HepG2 (cell line): ENCODE results near the gene GLTPD2. TPM values are rescaled to one million over a fixed set of nuclear protein-coding genes. Genes with fewer than 3 reads are reported as not detected.
A peak's percentile ranks its signal among the peaks of the same experiment; 100 is the strongest.

Experiments used
- ASH2L ChIP-seq: fragments of 300-600, 200-600 bp; sonication (generic); IDR thresholded peaks from 2 replicates; pipeline ENCODE4 v1.7.0; 2017; ENCODE audit warnings: low read depth, mild to moderate bottlenecking, moderate library complexity, mixed read lengths, low read length; ENCODE audit not compliant: insufficient read length
- ATF7-NPFF ChIP-seq: sonication (generic); formaldehyde crosslinking; IDR thresholded peaks from 2 replicates; pipeline ENCODE4 v1.8.1; 2023; ENCODE audit warnings: mild to moderate bottlenecking, low read depth, missing genetic modification reagents, moderate library complexity
- ATM ChIP-seq: fragments of 450-650 bp; IDR thresholded peaks from 2 replicates; pipeline ENCODE4 v1.7.1; 2017; ENCODE audit warnings: mild to moderate bottlenecking, borderline replicate concordance
- ATRX ChIP-seq: sonication (generic); formaldehyde crosslinking; IDR thresholded peaks from 2 replicates; pipeline ENCODE4 v1.4.0; 2020; ENCODE audit warnings: missing genetic modification reagents, borderline replicate concordance
- CBX2 ChIP-seq, 2 experiments: fragments of 200-600 bp in 1 of 2; sonication (generic); formaldehyde crosslinking in 1 of 2; IDR thresholded peaks; 2 replicates each; pipeline versions ENCODE4 v1.7.0 to v1.8.1; 2018 to 2022; ENCODE audit warnings: low read depth in 2 of 2, low read length in 1 of 2, mild to moderate bottlenecking in 1 of 2, missing genetic modification reagents in 1 of 2
- GLMP ChIP-seq: sonication (generic); formaldehyde crosslinking; IDR thresholded peaks from 2 replicates; pipeline ENCODE4 v1.9.0; 2021; ENCODE audit warnings: missing genetic modification reagents, mild to moderate bottlenecking, borderline replicate concordance
- GPN1 ChIP-seq: sonication (generic); formaldehyde crosslinking; IDR thresholded peaks from 2 replicates; pipeline ENCODE4 v1.5.1; 2020; ENCODE audit warnings: missing genetic modification reagents, borderline replicate concordance
- HNRNPK ChIP-seq: fragments of 200-400 bp; formaldehyde crosslinking; IDR thresholded peaks from 2 replicates; pipeline ENCODE4 v1.6.1; 2018; ENCODE audit warnings: low read length, low read depth, moderate library complexity, mild to moderate bottlenecking; ENCODE audit not compliant: poor library complexity, severe bottlenecking
- KLF11 ChIP-seq: IDR thresholded peaks from 2 replicates; pipeline ENCODE4 v1.6.1; 2016; ENCODE audit warnings: missing compliant biosample characterization
- MIXL1 ChIP-seq: IDR thresholded peaks from 2 replicates; pipeline ENCODE4 v1.6.1; 2016
- NFE2L2 ChIP-seq: fragments of 150-350 bp; IDR thresholded peaks from 2 replicates; pipeline ENCODE4 v1.6.1; 2014; ENCODE audit warnings: low read length
- NFKB2 ChIP-seq: sonication (generic); formaldehyde crosslinking; IDR thresholded peaks from 2 replicates; pipeline ENCODE4 v1.4.0; 2020; ENCODE audit warnings: missing genetic modification reagents, borderline replicate concordance
- ZBTB7A ChIP-seq: sonication (generic); formaldehyde crosslinking; IDR thresholded peaks from 2 replicates; pipeline ENCODE4 v1.8.0; 2022; ENCODE audit warnings: mild to moderate bottlenecking, missing genetic modification reagents
- ZNF232 ChIP-seq: sonication (generic); formaldehyde crosslinking; IDR thresholded peaks from 2 replicates; pipeline ENCODE4 v1.4.0; 2020; ENCODE audit warnings: missing genetic modification reagents, borderline replicate concordance
- ZNF335 ChIP-seq: sonication (generic); formaldehyde crosslinking; IDR thresholded peaks from 2 replicates; pipeline ENCODE4 v1.4.0; 2020; ENCODE audit warnings: missing genetic modification reagents
- ZNF382 ChIP-seq: sonication (generic); formaldehyde crosslinking; IDR thresholded peaks from 2 replicates; pipeline ENCODE4 v1.5.0; 2020; ENCODE audit warnings: missing genetic modification reagents, mild to moderate bottlenecking, borderline replicate concordance
- ZNF547 ChIP-seq: sonication (generic); formaldehyde crosslinking; IDR thresholded peaks from 2 replicates; pipeline ENCODE4 v1.5.1; 2020; ENCODE audit warnings: mild to moderate bottlenecking, missing genetic modification reagents
- ZNF747 ChIP-seq: sonication (generic); formaldehyde crosslinking; IDR thresholded peaks from 2 replicates; pipeline ENCODE4 v1.8.1; 2023; ENCODE audit warnings: missing genetic modification reagents, mild to moderate bottlenecking, borderline replicate concordance
- ZUFSP ChIP-seq: sonication (generic); formaldehyde crosslinking; IDR thresholded peaks from 2 replicates; pipeline ENCODE4 v1.9.0; 2021; ENCODE audit warnings: missing genetic modification reagents, mild to moderate bottlenecking, borderline replicate concordance
- polyA plus RNA-seq, 8 experiments: library from polyadenylated mRNA; depleted of rRNA in 3 of 8; stranded (reverse) in 7 of 8; unstranded in 1 of 8; fragments of >200 nt; fragmentation: Illumina TruSeq in 4 of 8; extraction: Trizol in 4 of 8; gene quantifications; 2 replicates each; pipeline versions ENCODE4 v1.2.1 to v1.2.3, GENCODE V29; 2011 to 2016; ENCODE audit warnings: low read depth in 4 of 8, missing spikeins in 1 of 8, mixed read lengths in 1 of 8; ENCODE audit not compliant: insufficient read depth in 1 of 8
- total RNA-seq, 5 experiments: library from RNA; depleted of rRNA; stranded (reverse); fragments of >200 nt; fragmentation: Illumina TruSeq; extraction: Trizol; gene quantifications; 2 replicates each; pipeline ENCODE4 v1.2.3, GENCODE V29; 2016; ENCODE audit warnings: low read depth in 1 of 5
- TF ChIP-seq, protein P1 (sequence below): sonication (generic); formaldehyde crosslinking; IDR thresholded peaks from 2 replicates; pipeline ENCODE4 v1.5.1; 2020; ENCODE audit warnings: missing genetic modification reagents, mild to moderate bottlenecking, borderline replicate concordance
- TF ChIP-seq, protein P2 (sequence below): sonication (generic); formaldehyde crosslinking; IDR thresholded peaks from 2 replicates; pipeline ENCODE4 v1.5.0; 2020; ENCODE audit warnings: missing genetic modification reagents
- TF ChIP-seq, protein P3 (sequence below): sonication (generic); formaldehyde crosslinking; IDR thresholded peaks from 2 replicates; pipeline ENCODE4 v1.5.1; 2020; ENCODE audit warnings: missing genetic modification reagents, mild to moderate bottlenecking, borderline replicate concordance

Gene GLTPD2
- total and polyA plus RNA-seq, 2 of the 13 experiments (the other 11 are each of a cell fraction or from before 2014, with no cell fraction given) = 7.5 to 12.9 TPM

GRCh38 chr17:4771519-4772234 is 17.1 kb upstream of the GLTPD2 start, which contains the start of gene TM4SF5 (continued):
- TF ChIP-seq CBX2 (IDR thresholded peaks at IDR 0.05; ENCODE audit: low read depth, low read length) (no peak), CBX2 (CRISPR knock-in tag; IDR thresholded peaks at IDR 0.05; ENCODE audit: low read depth) (no peak), ZNF547 (CRISPR knock-in tag) (no peak), ZBTB7A (CRISPR knock-in tag) (peak; percentile 61; the same call in 1 of the 2 replicates), GLMP (CRISPR knock-in tag) (no peak), ZNF232 (CRISPR knock-in tag) (peak; percentile 68; the same call in 1 of the 2 replicates), ASH2L (no peak), HNRNPK (no peak), NFKB2 (peak; percentile 69; the same call in 1 of the 2 replicates), ZNF335 (CRISPR knock-in tag) (peak; percentile 76), NFE2L2 (no peak), KLF11 (CRISPR knock-in tag) (peak; percentile 88; the same call in 1 of the 2 replicates), ATRX (CRISPR knock-in tag) (no peak), MIXL1 (CRISPR knock-in tag) (peak; percentile 83), GPN1 (CRISPR knock-in tag) (no peak), ZNF747 (peak; percentile 59; the same call in 1 of the 2 replicates), ATF7-NPFF (no peak; the same call in 1 of the 2 replicates), ATM (no peak), ZUFSP (CRISPR knock-in tag) (no peak), ZNF382 (CRISPR knock-in tag) (no peak)
- TF ChIP-seq, protein P1, sequence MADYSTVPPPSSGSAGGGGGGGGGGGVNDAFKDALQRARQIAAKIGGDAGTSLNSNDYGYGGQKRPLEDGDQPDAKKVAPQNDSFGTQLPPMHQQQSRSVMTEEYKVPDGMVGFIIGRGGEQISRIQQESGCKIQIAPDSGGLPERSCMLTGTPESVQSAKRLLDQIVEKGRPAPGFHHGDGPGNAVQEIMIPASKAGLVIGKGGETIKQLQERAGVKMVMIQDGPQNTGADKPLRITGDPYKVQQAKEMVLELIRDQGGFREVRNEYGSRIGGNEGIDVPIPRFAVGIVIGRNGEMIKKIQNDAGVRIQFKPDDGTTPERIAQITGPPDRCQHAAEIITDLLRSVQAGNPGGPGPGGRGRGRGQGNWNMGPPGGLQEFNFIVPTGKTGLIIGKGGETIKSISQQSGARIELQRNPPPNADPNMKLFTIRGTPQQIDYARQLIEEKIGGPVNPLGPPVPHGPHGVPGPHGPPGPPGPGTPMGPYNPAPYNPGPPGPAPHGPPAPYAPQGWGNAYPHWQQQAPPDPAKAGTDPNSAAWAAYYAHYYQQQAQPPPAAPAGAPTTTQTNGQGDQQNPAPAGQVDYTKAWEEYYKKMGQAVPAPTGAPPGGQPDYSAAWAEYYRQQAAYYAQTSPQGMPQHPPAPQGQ (CRISPR knock-in tag) = no peak
- TF ChIP-seq, protein P2, sequence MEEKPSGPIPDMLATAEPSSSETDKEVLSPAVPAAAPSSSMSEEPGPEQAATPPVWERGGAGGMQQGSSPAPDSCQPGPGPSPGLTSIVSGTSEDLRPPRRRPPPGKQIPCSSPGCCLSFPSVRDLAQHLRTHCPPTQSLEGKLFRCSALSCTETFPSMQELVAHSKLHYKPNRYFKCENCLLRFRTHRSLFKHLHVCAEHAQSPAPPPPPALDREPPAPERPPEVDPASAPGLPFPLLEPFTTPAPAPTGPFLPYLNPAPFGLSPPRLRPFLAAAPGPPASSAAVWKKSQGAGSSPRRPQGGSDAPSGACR (CRISPR knock-in tag) = no peak
- TF ChIP-seq, protein P3, sequence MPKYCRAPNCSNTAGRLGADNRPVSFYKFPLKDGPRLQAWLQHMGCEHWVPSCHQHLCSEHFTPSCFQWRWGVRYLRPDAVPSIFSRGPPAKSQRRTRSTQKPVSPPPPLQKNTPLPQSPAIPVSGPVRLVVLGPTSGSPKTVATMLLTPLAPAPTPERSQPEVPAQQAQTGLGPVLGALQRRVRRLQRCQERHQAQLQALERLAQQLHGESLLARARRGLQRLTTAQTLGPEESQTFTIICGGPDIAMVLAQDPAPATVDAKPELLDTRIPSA (CRISPR knock-in tag) = no peak
